Measurements from ENCODE around the gene MRPL42. TPM values are rescaled to one million over a fixed set of nuclear protein-coding genes. Genes with fewer than 3 reads are reported as not detected.

Gene MRPL42
- total RNA-seq, 2 experiments from 2014 or later, result 39.0 to 39.3 TPM

DNA sequence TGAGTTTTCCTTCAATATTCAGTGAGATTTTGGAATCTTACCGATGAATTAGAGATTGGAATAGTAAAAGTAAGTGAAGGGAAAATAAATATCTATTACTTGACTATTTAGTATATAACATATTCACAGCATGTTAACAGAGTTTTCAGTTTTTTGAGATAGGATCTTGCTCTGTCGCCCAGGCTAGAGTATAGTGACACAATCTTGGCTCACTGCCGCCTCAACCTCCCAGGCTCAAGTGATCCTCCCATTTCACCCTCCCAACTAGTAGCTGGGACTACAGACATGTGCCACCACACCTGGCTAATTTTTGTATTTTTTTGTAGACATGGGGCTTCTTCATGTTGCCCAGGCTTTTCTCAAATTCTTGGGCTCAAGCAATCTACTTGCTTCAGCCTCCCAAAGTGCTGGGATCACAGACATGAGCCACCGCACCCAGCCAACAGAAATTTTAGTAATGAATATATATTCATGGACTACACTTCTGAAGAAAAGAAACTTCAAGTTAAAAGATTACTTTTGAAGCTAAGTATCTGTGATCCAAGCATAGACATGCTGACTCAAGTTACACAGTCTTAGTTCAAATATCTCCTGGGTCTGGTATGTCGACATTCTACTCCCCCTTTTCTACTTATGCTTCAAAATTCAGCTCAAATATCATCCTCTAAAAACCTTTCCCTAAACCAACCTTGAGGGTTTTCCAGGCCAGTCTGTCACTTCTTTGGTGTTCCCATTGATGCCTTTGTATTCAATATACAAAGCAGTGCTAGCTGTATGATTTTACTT, 39.3 kb upstream of the MRPL42 start:
- Histone ChIP-seq H3K36me3 (ENCODE audit: insufficient read depth, low read length) (peaks cover 2% of the 10 kb centered on the region), H3K9me3 (ENCODE audit: control insufficient read depth in 1 of 2, insufficient read depth in 1 of 2, low read length in 2 of 2) (no peaks in the 10 kb centered on the region), H3K27ac (ENCODE audit: low read depth in 1 of 2, low read length in 2 of 2) (peak overlapping the region in 1 of 2 donors; percentile 6), H3K27me3 (ENCODE audit: control insufficient read depth in 1 of 2, insufficient read depth in 2 of 2, low read length in 2 of 2) (no peaks in the 10 kb centered on the region), H3K4me3 (ENCODE audit: low read length) (no peak overlapping the region), H3K4me1 (ENCODE audit: insufficient read depth, low read length) (peaks cover 42% of the 10 kb centered on the region)
- Mint-ChIP-seq H3K4me1 (ENCODE audit: low read depth) (peaks cover 85% of the 10 kb centered on the region), H3K27me3 (no peaks in the 10 kb centered on the region), H3K9me3 (no peaks in the 10 kb centered on the region), H3K27ac (peak overlapping the region; percentile 80), H3K4me3 (peak overlapping the region; percentile 36), H3K36me3 (ENCODE audit: low read depth) (no peaks in the 10 kb centered on the region)
- ChIA-PET POLR2A (interaction anchor here (0.8 to 1.2 kb wide), 2 partner anchors 9 to 13 kb away, joined by 3 to 5 read pairs; no protein-coding TSS in a partner anchor), CTCF (interaction anchor here (1.2 to 1.3 kb wide), 2 partner anchors 9 to 40 kb away, joined by 4 to 7 read pairs; no protein-coding TSS in a partner anchor)
- DNase-seq (no peak), ATAC-seq (ENCODE audit: poor library complexity) (no peak)
- intact Hi-C loops (cut with DNase I, micrococcal nuclease), result no loop called here
- TF ChIP-seq CTCF (IDR thresholded peaks at IDR 0.05), result no peak

DNA sequence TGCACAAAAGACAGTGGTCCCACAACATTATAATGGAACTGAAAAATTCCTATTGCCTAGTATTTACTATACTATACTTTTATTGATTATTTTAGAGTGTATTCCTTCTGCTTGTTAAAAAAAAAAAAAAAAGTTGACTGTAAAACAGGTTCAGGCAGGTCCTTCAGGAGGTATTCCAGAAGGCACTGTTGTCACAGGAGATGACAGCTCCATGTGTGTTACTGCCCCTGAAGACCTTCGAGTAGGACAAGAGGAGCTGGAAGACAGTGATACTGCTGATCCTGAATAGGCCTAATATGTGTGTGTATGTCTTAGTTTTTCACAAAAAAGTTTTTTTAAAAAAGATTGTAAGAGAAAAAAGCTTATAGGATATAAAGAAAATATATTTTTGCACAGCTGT, 37.9 kb upstream of the MRPL42 start:
- no peaks in the 10 kb centered on the region for H3K27me3 ChIP-seq (ENCODE audit: control insufficient read depth in 1 of 2, insufficient read depth in 2 of 2, low read length in 2 of 2)
- peaks cover 44% of the 10 kb centered on the region for H3K4me1 ChIP-seq (ENCODE audit: insufficient read depth, low read length)
- DNase-seq, result no peak
- H3K36me3 ChIP-seq (ENCODE audit: insufficient read depth, low read length), result peaks cover 2% of the 10 kb centered on the region
- POLR2A ChIA-PET, result interaction anchor here (0.7 to 1.1 kb wide), 4 partner anchors 8 to 41 kb away, joined by 3 to 6 read pairs (median 4); no protein-coding TSS in a partner anchor
- intact Hi-C loops (cut with DNase I, micrococcal nuclease), result no loop called here
- ATAC-seq (ENCODE audit: poor library complexity), result no peak
- H3K9me3 Mint-ChIP-seq, result no peaks in the 10 kb centered on the region
- no peak overlapping the region for H3K4me3 ChIP-seq (ENCODE audit: low read length)
- no peaks in the 10 kb centered on the region for H3K36me3 Mint-ChIP-seq (ENCODE audit: low read depth)
- no peak overlapping the region for H3K27ac ChIP-seq (ENCODE audit: low read depth in 1 of 2, low read length in 2 of 2)
- H3K9me3 ChIP-seq (ENCODE audit: control insufficient read depth in 1 of 2, insufficient read depth in 1 of 2, low read length in 2 of 2), result no peaks in the 10 kb centered on the region
- CTCF ChIA-PET, result no interaction called here
- no peaks in the 10 kb centered on the region for H3K27me3 Mint-ChIP-seq
- peaks cover 85% of the 10 kb centered on the region for H3K4me1 Mint-ChIP-seq (ENCODE audit: low read depth)
- no peak overlapping the region for H3K4me3 Mint-ChIP-seq
- H3K27ac Mint-ChIP-seq, result no peak overlapping the region
- no peak for TF ChIP-seq CTCF (IDR thresholded peaks at IDR 0.05)

DNA sequence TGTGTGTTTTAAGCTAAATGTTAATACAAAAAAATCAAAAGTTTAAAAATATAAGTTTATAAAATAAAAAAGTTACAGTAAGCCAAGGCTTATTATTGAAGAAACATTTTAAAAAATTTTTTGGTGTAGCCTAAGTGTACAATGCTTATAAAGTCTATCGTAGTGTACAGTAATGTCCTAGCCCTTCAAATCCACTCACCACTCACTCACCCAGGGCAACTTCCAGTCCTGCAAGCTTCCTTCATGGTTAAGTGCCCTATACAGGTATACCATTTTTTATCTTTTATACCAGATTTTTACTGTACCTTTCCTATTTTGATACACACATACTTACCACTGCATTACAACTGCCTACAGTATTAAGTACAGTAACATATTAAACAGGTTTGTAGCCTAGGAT, 37.5 kb upstream of the MRPL42 start:
- H3K27me3 ChIP-seq (ENCODE audit: control insufficient read depth in 1 of 2, insufficient read depth in 2 of 2, low read length in 2 of 2), result no peaks in the 10 kb centered on the region
- Mint-ChIP-seq H3K4me3 (no peak overlapping the region), H3K4me1 (ENCODE audit: low read depth) (peaks cover 85% of the 10 kb centered on the region), H3K27ac (peak overlapping the region; percentile 10), H3K9me3 (no peaks in the 10 kb centered on the region), H3K36me3 (ENCODE audit: low read depth) (no peaks in the 10 kb centered on the region), H3K27me3 (no peaks in the 10 kb centered on the region)
- ChIA-PET CTCF (no interaction called here), POLR2A (interaction anchor here (0.7 to 1.1 kb wide), 4 partner anchors 8 to 41 kb away, joined by 3 to 6 read pairs (median 4); no protein-coding TSS in a partner anchor)
- intact Hi-C loops (cut with DNase I, micrococcal nuclease), result loop anchor here in 1 of 2 experiments (10.0 kb wide), 1 partner anchor 1795 kb away; no protein-coding TSS in a partner anchor
- peaks cover 2% of the 10 kb centered on the region for H3K36me3 ChIP-seq (ENCODE audit: insufficient read depth, low read length)
- no peak for TF ChIP-seq CTCF (IDR thresholded peaks at IDR 0.05)
- no peak overlapping the region for H3K27ac ChIP-seq (ENCODE audit: low read depth in 1 of 2, low read length in 2 of 2)
- H3K9me3 ChIP-seq (ENCODE audit: control insufficient read depth in 1 of 2, insufficient read depth in 1 of 2, low read length in 2 of 2), result no peaks in the 10 kb centered on the region
- ATAC-seq (ENCODE audit: poor library complexity), result no peak
- DNase-seq, result no peak
- no peak overlapping the region for H3K4me3 ChIP-seq (ENCODE audit: low read length)
- H3K4me1 ChIP-seq (ENCODE audit: insufficient read depth, low read length), result peaks cover 46% of the 10 kb centered on the region

Data from CD4-positive, alpha-beta T cell (primary cell).